GM12864 (cell line): ENCODE results near the gene TOR1AIP1.

Experiments
- DNase-seq: peaks from one replicate; pipeline ENCODE4 v3.0.0-alpha.2; 2011; ENCODE audit warnings: low read depth
- H3K4me3 ChIP-seq: 2 replicates; pipeline ENCODE4 v1.5.1; 2011; ENCODE audit warnings: mild to moderate bottlenecking, low read depth, low read length, control low read depth
- TF ChIP-seq, protein P1 (sequence below): IDR thresholded peaks from 2 replicates; pipeline ENCODE4 v1.5.1; 2011; ENCODE audit warnings: low read depth, mild to moderate bottlenecking, moderate library complexity, low read length, control low read depth, inconsistent platforms; ENCODE audit errors: missing control alignments

Gene TOR1AIP1

DNA sequence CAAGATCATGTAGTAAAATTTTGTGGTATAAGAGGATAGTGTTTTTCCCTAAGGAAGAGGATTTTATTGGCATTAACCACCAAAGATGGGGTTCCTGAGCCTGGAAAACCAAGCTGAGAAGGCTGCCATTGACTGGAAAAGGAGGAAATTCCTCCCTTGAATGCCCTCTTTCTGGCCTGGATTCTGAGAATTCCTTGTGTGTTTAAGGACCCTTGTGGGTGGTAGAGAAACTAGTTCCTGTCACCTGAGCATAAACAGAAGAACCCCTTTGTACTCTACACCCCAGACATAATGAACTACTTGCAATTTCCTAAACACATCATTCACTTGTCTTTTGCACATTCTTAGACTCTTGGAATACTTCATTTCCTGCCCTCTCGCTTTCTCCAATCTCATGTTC is 39.4 kb downstream of the TOR1AIP1 start:
- no peak overlapping the region for H3K4me3 ChIP-seq
- no peak for DNase-seq
- TF ChIP-seq, protein P1, sequence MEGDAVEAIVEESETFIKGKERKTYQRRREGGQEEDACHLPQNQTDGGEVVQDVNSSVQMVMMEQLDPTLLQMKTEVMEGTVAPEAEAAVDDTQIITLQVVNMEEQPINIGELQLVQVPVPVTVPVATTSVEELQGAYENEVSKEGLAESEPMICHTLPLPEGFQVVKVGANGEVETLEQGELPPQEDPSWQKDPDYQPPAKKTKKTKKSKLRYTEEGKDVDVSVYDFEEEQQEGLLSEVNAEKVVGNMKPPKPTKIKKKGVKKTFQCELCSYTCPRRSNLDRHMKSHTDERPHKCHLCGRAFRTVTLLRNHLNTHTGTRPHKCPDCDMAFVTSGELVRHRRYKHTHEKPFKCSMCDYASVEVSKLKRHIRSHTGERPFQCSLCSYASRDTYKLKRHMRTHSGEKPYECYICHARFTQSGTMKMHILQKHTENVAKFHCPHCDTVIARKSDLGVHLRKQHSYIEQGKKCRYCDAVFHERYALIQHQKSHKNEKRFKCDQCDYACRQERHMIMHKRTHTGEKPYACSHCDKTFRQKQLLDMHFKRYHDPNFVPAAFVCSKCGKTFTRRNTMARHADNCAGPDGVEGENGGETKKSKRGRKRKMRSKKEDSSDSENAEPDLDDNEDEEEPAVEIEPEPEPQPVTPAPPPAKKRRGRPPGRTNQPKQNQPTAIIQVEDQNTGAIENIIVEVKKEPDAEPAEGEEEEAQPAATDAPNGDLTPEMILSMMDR = no peak

DNA sequence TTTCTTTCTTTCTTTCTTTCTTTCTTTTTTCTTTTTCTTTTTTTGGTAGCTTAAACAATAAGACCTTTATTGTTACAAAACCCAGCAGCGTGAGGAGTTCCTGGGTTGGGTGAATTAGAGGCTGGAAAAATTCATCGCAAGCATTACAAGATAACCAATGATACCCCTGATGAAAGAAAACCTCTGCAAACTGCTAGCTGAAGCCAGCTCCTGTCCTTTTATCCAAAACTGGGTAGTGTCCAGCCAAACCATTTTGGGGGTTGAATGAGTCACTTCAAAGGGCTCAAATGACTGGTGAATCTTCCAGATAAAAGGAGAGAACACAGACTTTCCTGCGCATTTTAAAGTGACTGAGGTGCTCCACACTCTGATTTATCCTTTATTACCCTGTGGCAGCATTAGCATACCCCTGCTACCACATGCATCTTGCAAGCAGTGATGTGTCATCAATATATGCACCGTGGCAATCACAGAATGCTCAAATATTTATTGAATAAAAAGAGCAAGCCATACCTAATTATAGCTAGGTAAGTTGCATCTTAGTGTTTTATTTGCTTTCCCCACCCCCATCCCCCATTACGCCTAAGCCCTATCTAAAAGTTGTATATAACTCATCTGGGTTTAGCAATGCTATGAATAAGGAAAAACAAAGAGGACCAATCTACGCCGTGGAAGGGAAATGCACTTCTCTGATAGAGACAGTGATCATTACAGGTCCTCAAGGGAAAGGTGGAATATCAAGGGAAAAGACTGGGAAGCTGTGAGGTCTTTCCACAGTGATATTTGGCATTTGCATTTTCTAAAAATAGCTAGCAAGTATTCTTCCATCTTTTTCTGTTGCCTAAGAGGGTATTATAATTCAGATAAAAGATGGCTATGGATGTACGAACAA is 40.1 kb downstream of the TOR1AIP1 start:
- TF ChIP-seq, protein P1 = no peak
- no peak overlapping the region for H3K4me3 ChIP-seq
- DNase-seq = no peak

DNA sequence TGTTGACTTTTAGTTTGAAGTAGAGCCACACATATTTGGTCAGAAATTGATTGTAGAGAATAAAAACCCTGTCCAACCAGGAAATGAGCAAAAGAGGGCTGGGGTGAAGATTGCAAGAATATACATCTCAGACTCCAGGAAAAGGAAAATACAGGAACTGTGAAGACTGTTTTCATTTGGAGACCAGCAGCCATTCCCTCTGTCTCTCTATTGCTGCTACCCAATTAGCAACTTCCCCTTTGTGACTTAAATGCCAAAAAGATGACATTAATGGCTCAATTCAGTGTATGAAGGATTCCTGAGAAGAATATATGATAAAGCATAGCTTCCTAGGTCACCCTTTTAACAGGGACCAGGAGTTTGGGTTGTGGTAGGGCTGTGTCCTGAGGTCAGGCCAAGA is 40.9 kb downstream of the TOR1AIP1 start:
- DNase-seq = no peak
- TF ChIP-seq, protein P1 = no peak
- no peak overlapping the region for H3K4me3 ChIP-seq

DNA sequence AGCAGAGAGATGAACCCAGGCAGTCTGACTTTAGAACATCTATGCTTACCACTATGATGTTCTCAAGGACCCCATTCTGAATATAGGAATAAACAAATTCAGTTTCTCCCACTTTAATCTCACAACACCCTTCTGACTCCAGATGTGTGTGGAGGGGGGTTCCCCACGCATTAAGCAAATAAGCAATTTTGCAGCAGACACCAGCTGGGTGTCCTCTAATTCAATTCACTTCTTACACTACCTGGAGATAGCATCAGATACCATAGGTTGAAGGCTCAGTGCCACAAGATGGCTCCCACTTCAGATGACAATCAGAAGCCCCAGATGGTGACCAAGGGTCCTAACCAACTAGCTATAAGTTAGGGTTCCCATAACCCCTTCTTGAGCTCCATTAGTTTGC is 42.2 kb downstream of the TOR1AIP1 start:
- no peak overlapping the region for H3K4me3 ChIP-seq
- TF ChIP-seq, protein P1 = no peak
- no peak for DNase-seq

DNA sequence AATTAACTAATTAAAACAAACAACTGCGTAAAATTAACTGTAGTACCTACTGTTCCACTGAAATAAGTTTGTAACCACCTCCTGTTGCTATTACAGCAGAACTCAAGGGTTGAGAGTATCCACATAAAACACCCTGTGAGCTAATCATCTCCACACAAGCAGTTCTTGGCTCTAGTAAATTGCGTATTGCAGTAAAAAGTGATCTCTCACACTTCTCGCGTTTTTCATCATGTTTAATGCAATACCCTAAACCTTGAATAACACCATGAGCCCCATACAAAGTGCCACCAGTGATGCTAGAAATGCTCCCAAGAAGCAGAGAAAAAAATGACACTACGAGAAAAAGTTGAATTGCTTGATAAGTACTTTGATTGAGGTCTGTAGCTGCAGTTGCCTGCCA is 43.2 kb downstream of the TOR1AIP1 start:
- no peak overlapping the region for H3K4me3 ChIP-seq
- DNase-seq = no peak
- TF ChIP-seq, protein P1 = no peak

DNA sequence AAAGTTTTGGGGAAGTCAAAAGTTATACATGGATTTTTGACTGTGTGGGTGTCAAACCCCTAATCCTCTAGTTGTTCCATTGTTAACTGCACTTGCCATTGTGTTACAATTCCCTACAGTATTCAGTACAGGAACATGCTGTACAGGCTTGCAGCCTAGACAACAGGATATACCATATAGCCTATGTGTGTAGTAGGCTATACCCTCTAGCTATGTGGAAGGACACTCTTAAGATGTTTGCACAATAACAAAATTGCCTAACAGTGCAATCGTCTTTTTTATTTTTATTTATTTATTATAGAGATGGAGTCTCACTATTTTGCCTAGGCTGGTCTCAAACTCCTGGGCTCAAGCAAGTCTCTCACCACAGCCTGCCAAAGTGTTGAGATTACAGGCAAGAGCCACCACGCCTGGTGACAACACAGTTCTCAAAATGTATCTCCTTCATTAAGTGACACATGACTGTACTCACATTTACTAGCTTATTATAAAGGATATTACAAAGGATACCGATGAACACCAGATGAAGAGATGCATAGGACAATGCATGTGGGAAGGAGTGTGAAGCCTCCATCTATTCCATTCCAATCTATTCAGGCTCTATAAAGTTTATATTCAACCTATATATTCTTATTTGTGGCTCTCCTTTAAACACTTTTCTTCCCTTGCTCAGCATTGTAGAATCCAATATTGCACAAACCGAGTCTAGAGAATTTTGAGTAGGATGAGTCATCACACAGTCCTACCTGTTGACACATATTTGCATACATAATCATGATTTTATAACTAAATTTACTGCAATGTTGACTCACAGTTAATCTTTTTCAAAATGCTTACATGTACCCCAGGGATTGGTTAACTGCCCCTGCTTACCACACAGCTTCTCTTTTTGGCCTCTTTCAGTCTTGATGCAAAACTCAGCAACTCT is 44.1 kb downstream of the TOR1AIP1 start:
- H3K4me3 ChIP-seq = no peak overlapping the region
- DNase-seq = no peak
- TF ChIP-seq, protein P1 = no peak
